ACC112 (cell line): ENCODE results near the gene VAMP4.

ENCODE experiments used
- H2AFZ ChIP-seq: fragments of 200-600 bp; sonication (generic); one replicate; pipeline ENCODE4 v1.6.0; 2017; ENCODE audit warnings: antibody characterized with exemption, low read length; ENCODE audit not compliant: unreplicated experiment
- H3K27ac ChIP-seq: fragments of 200-600 bp; sonication (generic); 2 replicates; pipeline ENCODE4 v1.5.1; 2014; ENCODE audit warnings: low read depth, mild to moderate bottlenecking, antibody characterized with exemption, low read length, moderate library complexity
- H3K27me3 ChIP-seq: fragments of 200-600 bp; sonication (generic); 2 replicates; pipeline ENCODE4 v1.6.1; 2014; ENCODE audit warnings: mild to moderate bottlenecking, antibody characterized with exemption, low read length, moderate library complexity, mixed read lengths; ENCODE audit not compliant: insufficient read depth
- H3K36me3 ChIP-seq: fragments of 200-600 bp; sonication (generic); 2 replicates; pipeline ENCODE4 v1.6.1; 2016; ENCODE audit warnings: mild to moderate bottlenecking, antibody characterized with exemption, low read length, moderate library complexity, mixed read lengths; ENCODE audit not compliant: insufficient read depth
- H3K4me1 ChIP-seq: fragments of 200-600 bp; sonication (generic); one replicate; pipeline ENCODE4 v1.6.1; 2016; ENCODE audit warnings: low read length, mixed read lengths; ENCODE audit not compliant: insufficient read depth, unreplicated experiment, control insufficient read depth
- H3K4me3 ChIP-seq: fragments of 200-600 bp; sonication (generic); 2 replicates; pipeline ENCODE4 v1.5.1; 2014; ENCODE audit warnings: mild to moderate bottlenecking, low read depth, low read length
- H3K79me2 ChIP-seq: fragments of 200-600 bp; sonication (generic); one replicate; pipeline ENCODE4 v1.6.0; 2016; ENCODE audit warnings: low read length; ENCODE audit not compliant: control insufficient read depth, unreplicated experiment, insufficient read depth

The VAMP4 gene

GRCh38 chr1:171653796-171654195 lies 88.1 kb downstream of the VAMP4 start:
- peak overlapping the region; percentile 41 for H2AFZ ChIP-seq
- no peak overlapping the region for H3K4me3 ChIP-seq
- H3K27ac ChIP-seq: no peak overlapping the region

GRCh38 chr1:171652234-171652822 lies 89.5 kb downstream of the VAMP4 start, which contains the start of gene MYOC:
MYOC (minus strand) TSS chr1:171652688; CDS start chr1:171652611, 77 bp downstream.
- H3K4me3 ChIP-seq: no peak within 1 kb of the TSS
- no peak within 1 kb of the TSS for H3K27ac ChIP-seq
- no peak within 1 kb of the TSS for H2AFZ ChIP-seq
- H3K79me2 ChIP-seq: no peaks in the 10 kb centered on the region
- no peaks in the 10 kb centered on the region for H3K27me3 ChIP-seq
- no peaks in the 10 kb centered on the region for H3K36me3 ChIP-seq
- H3K4me1 ChIP-seq: peaks cover 15% of the 10 kb centered on the region

More at GRCh38 chr1:171653796-171654195, 88.1 kb downstream of the VAMP4 start:
- Histone ChIP-seq H3K79me2 (no peaks in the 10 kb centered on the region), H3K36me3 (no peaks in the 10 kb centered on the region), H3K4me1 (peaks cover 15% of the 10 kb centered on the region), H3K27me3 (no peaks in the 10 kb centered on the region)
